NCI-H748 (cell line): ENCODE measurements around the gene SIVA1.

Experiments used
- DNase-seq: peaks from one replicate; lab custom pipeline; 2025; ENCODE audit not compliant: unreplicated experiment; lab: John Stamatoyannopoulos, UW

SIVA1 gene

DNA sequence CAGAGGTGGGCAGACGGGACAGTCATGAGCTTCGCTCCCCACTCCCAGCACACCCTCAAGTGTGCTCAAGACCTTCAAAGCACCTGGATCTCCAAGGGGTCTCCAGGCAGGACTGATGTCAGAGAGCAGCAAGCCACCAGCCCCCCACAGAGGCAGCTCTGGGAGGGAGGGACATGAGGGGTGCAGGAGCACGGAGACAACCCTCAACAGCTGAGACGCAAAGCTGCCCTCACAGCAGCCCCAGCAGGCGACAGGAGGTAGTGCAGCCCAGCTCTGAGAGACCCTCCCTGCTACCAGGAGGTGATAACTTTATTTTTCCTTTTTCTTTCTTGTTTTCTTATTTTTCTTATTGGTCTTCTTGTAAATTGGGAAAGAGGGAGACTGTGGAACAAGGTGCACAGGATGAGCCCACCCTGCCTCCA is 17.9 kb downstream of the SIVA1 start:
- no peak for DNase-seq

DNA sequence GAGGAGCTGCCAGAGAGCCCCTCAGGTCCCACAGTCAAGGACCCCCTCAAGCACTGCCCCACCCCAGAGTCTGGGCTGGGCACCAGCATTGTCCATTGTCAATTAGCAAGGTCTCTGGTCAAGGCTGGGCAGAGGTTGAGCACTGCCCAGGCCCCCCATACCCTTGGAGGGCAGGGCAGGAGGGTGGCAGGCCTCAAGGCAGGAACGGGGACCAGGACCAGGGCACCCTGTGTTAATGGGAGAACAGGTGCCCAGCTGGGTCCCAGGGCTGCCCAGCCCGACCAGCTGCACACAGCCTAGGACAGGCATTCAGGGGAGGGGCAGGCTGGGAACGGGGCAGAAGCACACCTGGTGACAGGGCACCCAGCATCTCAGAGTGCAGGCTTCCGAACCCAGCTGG is 18.4 kb downstream of the SIVA1 start:
- no peak for DNase-seq

- DNase-seq, result no peak
These were observed 19.2 kb downstream of the SIVA1 start for GRCh38 chr14:104771918-104772706.

DNA sequence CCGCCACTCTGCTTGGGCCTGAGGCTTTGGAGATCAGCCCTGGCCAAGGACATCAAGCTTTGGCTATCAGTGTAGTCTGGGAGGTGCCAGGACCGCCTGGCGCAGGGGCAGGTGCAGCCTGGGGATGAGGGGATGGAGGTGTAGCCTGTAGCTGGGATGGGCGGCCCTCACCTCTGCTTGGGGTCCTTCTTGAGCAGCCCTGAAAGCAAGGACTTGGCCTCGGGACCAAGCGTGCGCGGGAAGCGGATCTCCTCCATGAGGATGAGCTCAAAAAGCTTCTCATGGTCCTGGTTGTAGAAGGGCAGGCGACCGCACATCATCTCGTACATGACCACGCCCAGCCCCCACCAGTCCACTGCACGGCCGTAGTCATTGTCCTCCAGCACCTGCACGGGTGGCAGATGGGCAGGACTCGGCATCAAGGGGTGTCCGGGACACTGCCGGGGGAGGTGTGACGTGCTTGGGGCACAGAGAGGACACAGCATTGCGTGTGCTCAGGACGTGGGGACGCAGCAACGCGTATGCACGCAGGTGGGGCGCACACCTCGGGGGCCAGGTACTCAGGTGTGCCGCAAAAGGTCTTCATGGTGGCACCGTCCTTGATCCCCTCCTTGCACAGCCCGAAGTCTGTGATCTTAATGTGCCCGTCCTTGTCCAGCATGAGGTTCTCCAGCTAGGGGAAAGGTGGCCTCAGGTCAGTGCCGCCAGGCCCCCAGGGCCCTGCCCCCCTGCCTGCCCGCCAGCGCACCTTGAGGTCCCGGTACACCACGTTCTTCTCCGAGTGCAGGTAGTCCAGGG is 20.0 kb downstream of the SIVA1 start:
- DNase-seq, result no peak

GRCh38 chr14:104773505-104774452 is 20.8 kb downstream of the SIVA1 start:
- no peak for DNase-seq

DNA sequence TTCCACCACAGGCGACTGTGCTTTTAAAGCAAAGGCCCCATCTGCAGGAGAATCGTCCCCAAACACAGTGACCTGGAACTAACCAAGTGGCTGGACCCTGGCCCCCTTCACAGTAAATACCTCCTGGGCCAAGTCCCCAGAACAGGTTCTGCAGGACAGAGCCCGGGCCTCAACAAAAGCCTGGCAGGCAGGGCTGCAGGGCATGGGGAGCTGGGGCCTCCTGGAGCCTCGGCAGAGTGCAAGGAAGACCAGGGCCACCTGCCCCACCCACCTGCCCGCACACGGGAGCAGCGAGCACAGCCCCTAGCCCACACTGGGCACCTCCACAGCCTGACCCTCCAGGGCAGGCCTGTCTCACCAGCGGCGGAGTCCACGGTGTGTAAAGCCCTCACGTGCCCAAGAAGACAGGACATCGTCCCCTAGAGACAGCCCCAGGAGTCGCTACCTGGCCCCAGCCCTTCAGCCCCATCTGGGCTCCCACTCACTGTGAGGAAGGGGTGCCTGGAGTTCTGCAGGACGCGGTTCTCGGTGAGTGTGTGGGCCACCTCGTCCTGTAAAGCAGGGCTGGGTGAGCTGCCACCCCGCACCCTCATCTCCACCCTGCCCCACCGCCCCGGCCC is 21.6 kb downstream of the SIVA1 start:
- no peak for DNase-seq

DNA sequence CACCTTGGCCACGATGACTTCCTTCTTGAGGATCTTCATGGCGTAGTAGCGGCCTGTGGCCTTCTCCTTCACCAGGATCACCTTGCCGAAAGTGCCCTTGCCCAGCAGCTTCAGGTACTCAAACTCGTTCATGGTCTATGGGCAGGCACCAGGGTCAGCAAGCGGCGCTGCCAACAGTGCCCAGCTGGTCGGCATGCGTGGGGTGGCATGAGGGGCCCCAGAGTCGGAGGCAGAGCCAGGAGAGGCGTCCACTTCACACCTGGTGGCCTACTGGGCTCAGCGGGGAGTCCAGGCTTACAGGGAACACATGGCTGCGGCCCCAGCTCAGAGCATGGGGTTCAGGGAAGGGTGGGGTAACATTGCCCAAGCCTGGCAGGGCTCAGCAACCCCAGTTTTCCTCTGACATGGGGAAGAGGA is 22.1 kb downstream of the SIVA1 start:
- no peak for DNase-seq

DNA sequence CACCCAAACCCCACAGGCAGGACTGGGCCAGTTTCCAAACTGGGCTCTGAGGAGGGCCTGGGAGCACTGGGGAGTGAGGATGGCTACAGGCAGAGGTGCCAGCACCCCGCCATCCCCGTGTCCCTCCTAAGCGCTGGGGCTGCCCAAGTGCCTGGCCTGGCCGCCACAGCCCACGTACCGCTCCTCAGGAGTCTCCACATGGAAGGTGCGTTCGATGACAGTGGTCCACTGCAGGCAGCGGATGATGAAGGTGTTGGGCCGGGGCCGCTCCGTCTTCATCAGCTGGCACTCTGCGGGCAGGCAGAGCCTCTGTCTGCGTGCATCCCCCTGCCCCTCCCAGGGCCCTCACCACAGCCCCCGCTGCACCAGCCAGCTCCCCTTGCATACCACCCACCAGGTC is 23.5 kb downstream of the SIVA1 start:
- no peak for DNase-seq

DNA sequence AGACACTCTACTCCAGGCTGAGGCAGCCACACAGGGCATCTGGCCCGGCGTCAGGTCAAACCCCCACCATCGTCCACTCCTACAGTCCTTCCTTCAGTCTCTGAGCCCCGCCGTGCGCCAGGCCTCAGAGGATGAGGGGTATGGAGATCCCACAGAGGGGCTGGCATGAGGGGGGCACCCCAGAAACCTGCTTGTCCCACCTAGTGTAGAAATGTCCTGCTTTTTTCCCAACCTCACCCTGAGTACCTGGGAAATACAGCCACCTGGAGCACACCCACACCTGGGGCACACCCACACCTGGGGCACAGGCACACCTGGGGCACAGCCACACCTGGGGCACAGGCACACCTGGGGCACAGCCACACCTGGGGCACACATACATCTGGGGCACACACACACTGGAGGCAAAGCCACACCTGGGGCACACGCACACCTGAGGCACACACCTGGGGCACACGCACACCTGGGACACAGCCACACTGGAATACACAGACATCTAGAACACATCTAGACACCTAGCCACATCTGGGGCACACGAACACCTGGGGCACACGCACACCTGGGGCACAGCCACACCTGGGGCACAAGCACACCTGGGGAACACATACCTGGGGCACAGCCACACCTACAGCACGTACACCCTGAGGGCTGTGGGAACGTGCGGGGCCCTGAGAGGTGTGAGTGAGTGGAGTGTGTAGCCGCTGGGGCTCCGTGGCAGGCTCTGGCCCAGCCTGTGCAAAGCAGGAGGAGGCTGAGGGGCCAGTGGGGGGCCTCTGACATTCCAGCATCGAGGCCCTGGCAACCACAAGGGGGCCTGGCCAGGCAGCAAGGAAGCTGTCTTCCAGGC is 24.2 kb downstream of the SIVA1 start:
- DNase-seq, result no peak

GRCh38 chr14:104777808-104778249 is 24.9 kb downstream of the SIVA1 start:
- DNase-seq, result no peak

DNA sequence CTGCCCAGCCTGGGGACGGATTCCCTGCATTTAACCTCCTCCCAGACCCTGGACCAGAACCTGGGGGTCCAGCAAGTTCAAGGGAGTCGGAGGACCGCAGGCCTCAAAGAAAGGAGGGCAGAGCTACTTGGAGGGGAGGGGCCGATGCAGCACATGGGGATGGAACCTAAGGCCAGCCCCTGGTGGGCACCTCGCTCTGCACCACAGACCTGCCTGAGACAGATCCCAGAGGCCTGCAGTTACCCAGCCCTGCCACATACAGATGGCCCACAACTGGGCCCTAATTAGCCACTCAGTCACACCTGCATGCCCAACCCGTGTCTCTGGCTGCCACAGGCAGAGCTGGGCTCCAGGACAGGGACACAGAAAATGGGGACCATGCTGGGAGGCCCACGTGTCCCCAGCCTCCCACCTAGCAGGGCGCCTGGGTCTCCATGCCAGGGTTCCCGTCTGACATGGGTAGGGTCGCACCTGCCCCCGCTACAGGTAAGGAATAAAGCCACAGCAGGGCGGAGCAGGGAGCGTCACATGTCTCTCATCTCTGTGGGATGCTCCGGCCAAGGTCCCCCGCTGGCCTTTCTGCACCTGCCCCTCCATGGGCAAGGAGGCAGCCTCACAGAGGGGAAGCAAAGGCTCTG is 25.9 kb downstream of the SIVA1 start:
- DNase-seq, result peak; percentile 50

DNA sequence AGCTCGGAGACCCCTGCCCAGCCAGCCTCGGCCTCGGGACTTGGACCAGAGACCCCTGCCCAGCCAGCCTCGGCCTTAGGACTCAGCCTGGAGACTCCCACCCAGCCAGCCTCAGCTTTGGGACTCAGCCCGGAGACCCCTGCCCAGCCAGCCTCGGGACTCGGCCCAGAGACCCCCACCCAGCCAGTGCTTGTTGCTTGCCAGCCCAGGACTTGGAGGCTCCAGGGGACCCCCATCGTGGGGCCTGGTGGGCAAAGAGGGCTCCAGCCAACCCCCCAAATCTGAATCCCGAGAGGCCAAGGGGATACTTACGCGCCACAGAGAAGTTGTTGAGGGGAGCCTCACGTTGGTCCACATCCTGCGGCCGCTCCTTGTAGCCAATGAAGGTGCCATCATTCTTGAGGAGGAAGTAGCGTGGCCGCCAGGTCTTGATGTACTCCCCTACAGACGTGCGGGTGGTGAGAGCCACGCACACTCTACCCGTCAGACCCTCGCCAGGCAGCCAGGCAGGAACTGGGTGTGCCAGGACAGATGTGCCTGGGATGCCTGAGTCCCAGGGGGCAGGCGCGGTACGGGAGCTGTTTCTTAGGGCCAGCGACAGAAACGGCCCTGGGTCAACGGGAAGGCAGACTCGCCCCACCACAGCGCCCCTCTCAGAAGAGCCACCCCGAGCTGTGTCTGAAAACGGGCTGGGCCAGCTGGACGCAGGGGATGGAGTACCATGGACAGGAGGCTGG is 27.0 kb downstream of the SIVA1 start:
- no peak for DNase-seq

DNA sequence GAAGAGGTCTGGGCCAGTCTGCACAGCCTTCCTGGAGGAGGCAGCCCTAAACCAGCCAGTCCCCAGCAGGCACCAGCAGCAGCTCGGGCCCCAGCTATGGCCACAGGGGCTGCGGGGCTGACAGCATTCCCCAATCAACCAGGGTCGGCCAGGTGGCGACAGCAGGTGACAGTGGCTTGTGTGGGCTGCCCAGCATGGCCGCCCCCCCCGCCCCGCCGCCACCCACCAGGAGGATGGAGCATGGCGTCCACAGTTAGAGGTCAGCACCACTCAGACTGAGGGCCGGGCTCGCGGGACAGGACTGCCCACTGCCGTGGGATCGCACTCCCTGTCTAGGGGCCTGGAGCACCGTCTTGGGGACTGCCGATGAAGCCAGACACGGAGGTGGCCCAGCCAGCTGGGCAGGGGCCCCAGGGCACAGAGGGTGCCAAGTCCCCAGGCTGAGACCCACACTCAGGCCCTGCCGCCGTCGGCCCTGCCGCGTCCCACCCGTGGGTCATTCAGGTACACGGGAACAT is 27.6 kb downstream of the SIVA1 start:
- DNase-seq, result no peak

DNA sequence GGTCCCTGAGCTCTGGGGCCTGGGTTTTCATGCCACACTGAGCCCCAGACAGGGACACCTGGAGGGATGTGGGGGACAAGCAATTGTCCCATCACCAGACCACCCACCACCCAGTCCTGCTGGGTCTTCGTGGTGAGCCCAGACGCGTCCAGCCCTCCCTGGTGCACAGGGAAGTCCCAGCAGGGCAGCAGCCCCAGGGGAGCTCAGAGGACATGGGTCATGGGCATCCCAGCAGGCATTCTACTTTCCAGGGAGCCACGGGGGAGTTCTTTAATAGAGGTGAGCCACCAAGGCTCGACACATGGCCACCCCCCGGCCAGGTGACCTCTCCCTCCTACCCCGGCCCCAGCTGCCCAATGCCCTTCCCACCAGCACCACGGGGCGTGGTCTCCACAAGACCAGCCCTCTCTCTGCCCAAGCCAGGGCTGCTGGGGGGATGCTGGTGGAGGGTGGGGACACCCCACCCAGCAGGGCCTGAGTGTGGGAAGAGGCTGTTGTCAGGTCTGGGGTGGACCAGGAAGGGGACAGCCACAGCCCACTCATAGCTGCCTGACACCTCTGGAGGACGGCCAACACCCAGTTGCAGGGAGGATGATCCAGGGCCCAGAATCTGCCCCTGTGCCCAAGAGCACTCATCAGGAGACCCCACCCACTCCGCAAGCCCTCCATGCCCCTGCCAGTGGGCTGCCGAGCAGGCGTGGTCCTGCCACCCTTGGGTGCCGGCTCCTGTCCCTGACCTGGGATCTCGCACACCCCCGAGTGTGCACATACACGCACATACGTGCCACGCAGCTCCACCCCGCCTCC is 28.5 kb downstream of the SIVA1 start:
- no peak for DNase-seq

GRCh38 chr14:104782086-104782807 is 29.3 kb downstream of the SIVA1 start:
- no peak for DNase-seq

DNA sequence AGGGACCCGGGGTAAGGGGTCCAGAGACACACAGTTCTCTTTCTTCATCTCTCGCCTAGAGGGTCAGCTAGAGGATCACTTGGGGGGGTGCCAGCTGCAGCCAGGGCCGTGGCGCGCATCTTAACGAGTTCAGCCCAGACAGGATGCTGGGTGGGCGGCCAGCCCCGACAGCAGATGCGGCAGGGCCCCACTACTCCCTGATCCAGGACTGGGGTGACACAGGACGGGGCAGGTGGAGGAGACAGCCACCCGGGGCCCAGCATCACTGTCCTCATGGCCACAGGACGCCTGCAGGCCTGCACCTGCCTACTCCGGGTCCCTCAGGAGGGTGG is 29.8 kb downstream of the SIVA1 start:
- DNase-seq, result no peak
